GM23338 (cell line): ENCODE measurements around the gene TBX2. TPM values are rescaled to one million over a fixed set of nuclear protein-coding genes. Genes with fewer than 3 reads are reported as not detected.
A peak's percentile ranks its signal among the peaks of the same experiment; 100 is the strongest.

Source experiments
- ATAC-seq: fragments of 200-7000 bp; cut with Tn5 transposase; 3 replicates; pipeline ENCODE4 v1.9.1; 2020
- DNase-seq: peaks from one replicate; pipeline ENCODE4 v3.0.0-alpha.2; 2015; ENCODE audit warnings: low spot score
- H2AFZ ChIP-seq: fragments of 200-600 bp; sonication (generic); 2 replicates; pipeline ENCODE4 v1.8.0; 2016; ENCODE audit warnings: antibody characterized with exemption, mild to moderate bottlenecking, moderate library complexity
- H3F3A ChIP-seq: fragments of 200-600 bp; sonication (generic); replicated peaks from 2 replicates; pipeline ENCODE4 v1.8.0; 2017; ENCODE audit warnings: antibody characterized with exemption, mixed run types, low read depth
- H3K27ac ChIP-seq: fragments of 200-600 bp; sonication (generic); 2 replicates; pipeline ENCODE4 v1.6.1; 2016; ENCODE audit warnings: low read depth
- H3K27me3 ChIP-seq: fragments of 200-600 bp; sonication (generic); 2 replicates; pipeline ENCODE4 v1.8.0; 2016; ENCODE audit warnings: mild to moderate bottlenecking, mixed run types, moderate library complexity; ENCODE audit not compliant: insufficient read depth
- H3K36me3 ChIP-seq: fragments of 200-600 bp; sonication (generic); 2 replicates; pipeline ENCODE4 v1.8.0; 2016; ENCODE audit warnings: mild to moderate bottlenecking; ENCODE audit not compliant: insufficient read depth
- H3K4me1 ChIP-seq: fragments of 200-600 bp; sonication (generic); 2 replicates; pipeline ENCODE4 v1.8.0; 2016; ENCODE audit warnings: mild to moderate bottlenecking, moderate library complexity; ENCODE audit not compliant: insufficient read depth
- H3K4me2 ChIP-seq: fragments of 200-600 bp; sonication (generic); 2 replicates; pipeline ENCODE4 v1.7.1; 2017; ENCODE audit warnings: mixed run types
- H3K4me3 ChIP-seq: fragments of 200-600 bp; sonication (generic); 2 replicates; pipeline ENCODE4 v1.6.1; 2016; ENCODE audit warnings: mixed run types
- H3K79me2 ChIP-seq: fragments of 200-600 bp; sonication (generic); replicated peaks from 2 replicates; pipeline ENCODE4 v1.8.0; 2017; ENCODE audit warnings: mild to moderate bottlenecking; ENCODE audit not compliant: insufficient read depth
- H3K9me2 ChIP-seq: fragments of 200-600 bp; sonication (generic); 2 replicates; pipeline ENCODE4 v1.8.0; 2017; ENCODE audit not compliant: insufficient read depth
- H4K20me1 ChIP-seq: fragments of 200-600 bp; sonication (generic); replicated peaks from 2 replicates; pipeline ENCODE4 v1.8.0; 2017; ENCODE audit warnings: mild to moderate bottlenecking; ENCODE audit not compliant: insufficient read depth
- H3K27ac Mint-ChIP-seq: 2 replicates; pipeline ENCODE4 v1.8.0; 2020; ENCODE audit warnings: inconsistent platforms, mild to moderate bottlenecking, moderate library complexity, mixed read lengths
- H3K27me3 Mint-ChIP-seq: 3 replicates; pipeline ENCODE4 v1.8.0; 2022; ENCODE audit warnings: low read depth, mild to moderate bottlenecking, moderate library complexity, mixed read lengths, inconsistent platforms; ENCODE audit not compliant: insufficient read depth, poor library complexity
- H3K36me3 Mint-ChIP-seq: 3 replicates; pipeline ENCODE4 v1.8.0; 2021; ENCODE audit warnings: low read depth, mild to moderate bottlenecking, inconsistent platforms, moderate library complexity, mixed read lengths
- H3K4me1 Mint-ChIP-seq: 3 replicates; pipeline ENCODE4 v1.8.0; 2020; ENCODE audit warnings: mild to moderate bottlenecking, inconsistent platforms, mixed read lengths
- H3K4me3 Mint-ChIP-seq: 3 replicates; pipeline ENCODE4 v1.8.0; 2021; ENCODE audit warnings: moderate library complexity, mild to moderate bottlenecking, inconsistent platforms, mixed read lengths
- H3K9me3 Mint-ChIP-seq: 3 replicates; pipeline ENCODE4 v1.8.0; 2020; ENCODE audit warnings: moderate library complexity, mild to moderate bottlenecking, inconsistent platforms, mixed read lengths
- CREB1 ChIP-seq: fragments of 250-450 bp; sonication (Bioruptor Pico); IDR thresholded peaks from 2 replicates; pipeline ENCODE4 v1.5.0; 2020; ENCODE audit warnings: low read depth, mild to moderate bottlenecking, moderate library complexity
- ETS1 ChIP-seq: IDR thresholded peaks from 2 replicates; pipeline ENCODE4 v1.6.1; 2016; ENCODE audit warnings: antibody characterized with exemption
- EZH2 ChIP-seq: fragments of 200-600 bp; sonication (generic); IDR thresholded peaks from one replicate; pipeline ENCODE4 v1.8.0; 2017; ENCODE audit warnings: antibody characterized with exemption, mild to moderate bottlenecking, low read depth; ENCODE audit not compliant: unreplicated experiment
- EZH2phosphoT487 ChIP-seq: fragments of 200-600 bp; sonication (generic); IDR thresholded peaks from one replicate; pipeline ENCODE4 v1.8.1; 2018; ENCODE audit warnings: antibody characterized with exemption; ENCODE audit not compliant: unreplicated experiment
- POLR2AphosphoS5 ChIP-seq: IDR thresholded peaks from 2 replicates; pipeline ENCODE4 v1.6.1; 2016; ENCODE audit warnings: antibody characterized with exemption, low read depth
- ZNF462 ChIP-seq: fragments of 250-450 bp; sonication (Bioruptor Pico); IDR thresholded peaks from 2 replicates; pipeline ENCODE4 v1.5.0; 2020; ENCODE audit warnings: mild to moderate bottlenecking, moderate library complexity
- polyA plus RNA-seq: library from polyadenylated mRNA; unstranded; fragments of >200 nt; fragmentation: Nextera tagmentation; extraction: Ambion mirVana; gene quantifications from 2 replicates; pipeline ENCODE4 v1.2.1, GENCODE V29; 2016
- total RNA-seq: library from RNA; depleted of rRNA; stranded (reverse); fragments of >200 nt; shearing (Covaris generic); gene quantifications from 2 replicates; pipeline ENCODE4 v1.2.3, GENCODE V29; 2014

The TBX2 gene
- total and polyA plus RNA-seq, 2 experiments from 2014 or later = not detected

GRCh38 chr17:61400066-61400716 lies 548 bp downstream of the TBX2 start:
- Mint-ChIP-seq H3K9me3 (peaks cover 11% of the 10 kb centered on the region; the same call in 2 of the 3 replicates), H3K4me3 (peak overlapping the region; percentile 42; the same call in 1 of the 3 replicates), H3K27me3 (peaks cover 89% of the 10 kb centered on the region), H3K4me1 (peaks cover 34% of the 10 kb centered on the region), H3K36me3 (peaks cover 3% of the 10 kb centered on the region; the same call in 1 of the 3 replicates), H3K27ac (no peak overlapping the region)
- Histone ChIP-seq H4K20me1 (peaks cover 19% of the 10 kb centered on the region), H3K4me3 (no peak overlapping the region), H3K9me2 (no peaks in the 10 kb centered on the region), H3K79me2 (no peaks in the 10 kb centered on the region), H3K27me3 (peaks cover 100% of the 10 kb centered on the region), H3K36me3 (no peaks in the 10 kb centered on the region), H3K4me1 (peaks cover 21% of the 10 kb centered on the region; the same call in 1 of the 2 replicates), H3K4me2 (no peak overlapping the region), H3K27ac (no peak overlapping the region), H3F3A (peaks cover 10% of the 10 kb centered on the region; the same call in 1 of the 2 replicates), H2AFZ (no peak overlapping the region)
- DNase-seq (peak; percentile 52), ATAC-seq (no peak)
- TF ChIP-seq ETS1 (no peak), EZH2phosphoT487 (no peak), EZH2 (no peak), CREB1 (no peak), POLR2AphosphoS5 (no peak), ZNF462 (CRISPR knock-in tag) (no peak)
